BE2C (cell line): ENCODE measurements around the gene SF3B6.

Source experiments
- DNase-seq: peaks from one replicate; pipeline ENCODE4 v3.0.0-alpha.2; 2020
- H3K27me3 ChIP-seq: fragments of 250-450 bp; sonication (Bioruptor Pico); 2 replicates; pipeline ENCODE4 v1.5.1; 2020; ENCODE audit warnings: mild to moderate bottlenecking
- H3K36me3 ChIP-seq: fragments of 250-450 bp; sonication (Bioruptor Pico); 2 replicates; pipeline ENCODE4 v1.5.1; 2020; ENCODE audit warnings: mild to moderate bottlenecking
- H3K4me1 ChIP-seq: fragments of 250-450 bp; sonication (Bioruptor Pico); 2 replicates; pipeline ENCODE4 v1.5.1; 2020
- H3K4me3 ChIP-seq: 2 replicates; pipeline ENCODE4 v1.5.1; 2011; ENCODE audit warnings: low read depth, low read length
- H3K9me3 ChIP-seq: fragments of 250-450 bp; sonication (Bioruptor Pico); 2 replicates; pipeline ENCODE4 v1.5.1; 2020
- TF ChIP-seq, protein P1 (sequence below): IDR thresholded peaks from 2 replicates; pipeline ENCODE4 v1.5.1; 2012; ENCODE audit warnings: mild to moderate bottlenecking, low read depth, low read length

SF3B6 gene

GRCh38 chr2:24020244-24020643, 55.9 kb downstream of the SF3B6 start:
- peaks cover 21% of the 10 kb centered on the region for H3K36me3 ChIP-seq

DNA sequence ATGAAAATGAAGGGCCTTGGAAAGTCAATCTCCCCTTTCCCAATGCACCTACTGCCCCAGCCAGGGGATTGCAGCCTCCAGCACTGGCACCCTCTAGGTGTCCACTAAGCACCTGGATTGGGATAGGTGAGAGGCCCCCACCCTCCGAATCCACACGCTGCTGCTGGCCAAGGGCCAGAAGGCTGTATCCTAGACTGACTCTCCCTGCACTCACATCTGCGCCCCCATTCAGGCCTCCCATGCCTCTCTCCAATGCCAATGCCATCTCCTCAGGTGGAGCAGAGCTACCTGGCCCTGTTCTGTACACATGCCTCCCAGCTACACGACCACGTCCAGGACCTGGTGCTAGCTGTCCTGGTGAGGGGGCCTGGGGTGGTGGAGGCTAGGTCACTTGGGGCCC, 56.4 kb downstream of the SF3B6 start:
- H3K36me3 ChIP-seq: peaks cover 16% of the 10 kb centered on the region
- TF ChIP-seq, protein P1, sequence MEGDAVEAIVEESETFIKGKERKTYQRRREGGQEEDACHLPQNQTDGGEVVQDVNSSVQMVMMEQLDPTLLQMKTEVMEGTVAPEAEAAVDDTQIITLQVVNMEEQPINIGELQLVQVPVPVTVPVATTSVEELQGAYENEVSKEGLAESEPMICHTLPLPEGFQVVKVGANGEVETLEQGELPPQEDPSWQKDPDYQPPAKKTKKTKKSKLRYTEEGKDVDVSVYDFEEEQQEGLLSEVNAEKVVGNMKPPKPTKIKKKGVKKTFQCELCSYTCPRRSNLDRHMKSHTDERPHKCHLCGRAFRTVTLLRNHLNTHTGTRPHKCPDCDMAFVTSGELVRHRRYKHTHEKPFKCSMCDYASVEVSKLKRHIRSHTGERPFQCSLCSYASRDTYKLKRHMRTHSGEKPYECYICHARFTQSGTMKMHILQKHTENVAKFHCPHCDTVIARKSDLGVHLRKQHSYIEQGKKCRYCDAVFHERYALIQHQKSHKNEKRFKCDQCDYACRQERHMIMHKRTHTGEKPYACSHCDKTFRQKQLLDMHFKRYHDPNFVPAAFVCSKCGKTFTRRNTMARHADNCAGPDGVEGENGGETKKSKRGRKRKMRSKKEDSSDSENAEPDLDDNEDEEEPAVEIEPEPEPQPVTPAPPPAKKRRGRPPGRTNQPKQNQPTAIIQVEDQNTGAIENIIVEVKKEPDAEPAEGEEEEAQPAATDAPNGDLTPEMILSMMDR: no peak
- no peaks in the 10 kb centered on the region for H3K27me3 ChIP-seq
- no peak overlapping the region for H3K4me3 ChIP-seq
- DNase-seq: no peak
- no peaks in the 10 kb centered on the region for H3K9me3 ChIP-seq
- H3K4me1 ChIP-seq: no peaks in the 10 kb centered on the region

More at GRCh38 chr2:24020244-24020643, 55.9 kb downstream of the SF3B6 start:
- Histone ChIP-seq H3K27me3 (no peaks in the 10 kb centered on the region), H3K9me3 (no peaks in the 10 kb centered on the region), H3K4me3 (no peak overlapping the region), H3K4me1 (no peaks in the 10 kb centered on the region)
- TF ChIP-seq, protein P1: no peak
- DNase-seq: no peak

GRCh38 chr2:24018241-24018640, 57.9 kb downstream of the SF3B6 start:
- Histone ChIP-seq H3K27me3 (no peaks in the 10 kb centered on the region), H3K4me3 (no peak overlapping the region), H3K9me3 (no peaks in the 10 kb centered on the region), H3K4me1 (no peaks in the 10 kb centered on the region), H3K36me3 (peaks cover 11% of the 10 kb centered on the region)
- TF ChIP-seq, protein P1: no peak
- no peak for DNase-seq

DNA sequence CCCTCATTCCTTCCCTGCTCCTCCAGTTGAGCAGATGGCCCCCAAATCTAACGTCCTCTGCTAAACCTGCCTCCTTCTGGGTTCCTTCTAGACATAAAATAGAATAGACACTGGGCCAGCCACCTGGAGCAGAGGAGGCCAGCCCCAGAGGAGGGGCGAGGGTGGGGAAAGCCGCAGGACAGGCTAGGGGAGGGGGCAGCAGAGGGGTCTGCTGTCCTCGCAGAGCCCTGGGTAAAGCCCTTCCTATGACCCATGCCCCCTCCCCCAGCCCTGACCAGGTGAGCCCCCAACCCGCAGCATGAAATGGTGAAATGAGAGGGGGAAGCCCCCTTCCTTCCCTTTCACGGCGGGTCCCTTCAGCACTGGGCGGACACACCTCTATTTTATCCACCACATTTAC, 58.4 kb downstream of the SF3B6 start:
- Histone ChIP-seq H3K4me3 (no peak overlapping the region), H3K36me3 (peaks cover 8% of the 10 kb centered on the region), H3K4me1 (no peaks in the 10 kb centered on the region), H3K9me3 (no peaks in the 10 kb centered on the region), H3K27me3 (no peaks in the 10 kb centered on the region)
- no peak for DNase-seq
- TF ChIP-seq, protein P1: no peak
